Fibroblast of skin of right biceps (primary cell): ENCODE measurements around the gene NLRP13.

Experiments
- DNase-seq: peaks from one replicate; pipeline ENCODE4 v3.0.0-alpha.2; 2013

The NLRP13 gene

DNA sequence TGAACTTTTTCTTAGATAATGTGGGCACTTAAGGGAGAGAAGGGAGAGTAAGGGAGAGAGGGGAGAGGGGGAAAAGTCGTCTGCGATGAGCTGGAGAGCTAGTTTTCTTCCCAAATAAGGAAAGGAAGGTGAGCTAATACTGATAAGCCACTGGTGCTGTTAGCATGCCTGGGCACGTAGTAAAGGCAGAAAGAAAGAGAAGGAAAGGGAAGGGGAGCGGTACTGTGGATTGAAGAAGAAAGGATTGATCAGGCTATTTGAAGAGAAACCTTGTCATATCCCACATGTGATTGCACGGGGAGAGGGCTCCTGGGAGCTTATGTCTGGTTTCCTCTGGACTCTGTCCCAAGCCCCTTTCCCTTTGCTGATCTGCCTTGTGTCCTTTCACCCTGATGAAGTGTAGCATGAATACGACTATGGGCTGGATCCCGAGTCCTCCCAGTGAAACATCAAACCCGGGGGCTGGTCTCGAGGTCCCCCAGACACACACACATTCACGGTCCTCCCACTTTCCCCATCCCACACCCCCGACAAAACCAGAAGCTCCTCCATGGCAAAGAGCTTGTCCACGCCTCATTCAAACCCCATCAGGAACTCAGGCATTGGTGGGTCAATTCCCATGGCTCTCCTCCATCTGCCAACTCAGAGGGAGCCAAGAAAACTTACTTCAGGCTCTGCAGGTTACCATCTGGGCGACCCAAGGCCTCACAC lies 30.6 kb downstream of the NLRP13 start:
- DNase-seq = no peak

DNA sequence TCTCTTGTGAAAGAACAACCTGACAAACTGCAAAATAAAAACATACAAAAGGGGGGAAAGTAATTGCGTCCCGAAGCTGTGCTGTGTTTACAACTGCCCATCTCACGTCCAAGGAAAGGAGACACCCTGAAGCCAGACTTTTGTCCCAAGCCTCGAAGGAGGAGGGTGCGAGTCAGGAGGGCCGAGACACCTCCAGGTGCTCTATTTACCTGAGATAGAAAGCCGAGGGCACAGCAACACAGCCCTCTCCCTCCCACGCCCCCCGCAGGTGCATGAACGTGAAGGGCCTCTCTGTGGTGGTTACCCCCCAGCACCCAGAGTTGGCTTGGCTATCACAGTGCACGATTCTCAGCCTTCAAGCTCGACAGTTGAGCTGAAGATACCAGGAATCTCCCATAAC lies 33.2 kb downstream of the NLRP13 start:
- no peak for DNase-seq

DNA sequence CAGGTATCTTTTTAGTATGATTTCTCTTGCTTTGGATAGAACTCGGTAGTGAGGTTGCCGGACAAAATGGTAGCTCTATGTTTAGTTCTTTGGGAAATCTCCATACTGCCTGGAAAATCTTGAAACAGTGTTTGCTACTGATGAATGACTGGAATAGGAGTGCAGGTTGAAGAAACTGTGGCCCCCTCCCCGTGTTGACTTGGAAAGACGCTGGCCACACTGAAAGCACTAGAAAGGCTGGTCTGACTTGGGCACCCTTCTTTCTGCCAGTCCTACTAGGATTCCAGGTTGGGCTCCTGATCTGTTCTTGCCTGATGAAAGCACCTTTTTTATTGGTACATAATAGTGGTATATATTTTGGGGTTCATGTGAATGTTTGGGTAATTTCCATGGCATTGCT lies 49.5 kb downstream of the NLRP13 start:
- DNase-seq = no peak

DNA sequence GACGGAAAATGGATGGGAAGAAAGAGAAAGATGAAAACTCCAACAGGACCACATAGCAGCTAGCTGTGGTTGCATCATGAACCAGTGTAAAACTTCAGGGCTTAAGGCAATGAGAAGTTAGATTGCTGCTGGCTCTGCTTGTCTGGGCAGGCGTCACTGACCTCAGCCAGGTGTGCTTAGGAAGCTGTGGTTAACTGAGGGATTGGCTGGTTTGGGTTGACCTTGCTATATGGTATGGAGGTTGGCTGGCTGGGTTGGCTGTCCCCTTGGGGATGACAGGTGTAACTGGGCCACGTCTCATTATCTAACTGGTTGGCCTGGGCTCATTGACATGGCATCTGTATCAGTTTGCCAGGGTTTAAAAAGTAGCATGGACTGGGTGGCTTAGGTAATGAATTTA lies 54.9 kb downstream of the NLRP13 start:
- DNase-seq = no peak

DNA sequence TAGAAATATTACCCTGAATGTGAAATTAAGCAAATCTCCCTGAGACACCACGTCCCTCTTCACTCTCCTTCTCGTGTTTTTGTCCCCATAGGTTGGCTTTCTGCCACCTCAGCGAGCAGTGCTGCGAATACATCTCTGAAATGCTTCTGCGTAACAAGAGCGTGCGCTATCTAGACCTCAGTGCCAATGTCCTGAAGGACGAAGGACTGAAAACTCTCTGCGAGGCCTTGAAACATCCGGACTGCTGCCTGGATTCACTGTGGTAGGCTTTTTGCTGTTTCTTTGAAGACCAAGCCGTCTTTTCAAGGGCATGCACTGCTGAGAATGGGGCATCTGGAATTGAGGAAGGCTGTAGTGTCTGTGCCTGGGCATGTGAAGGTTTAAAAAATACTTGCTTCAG lies 61.4 kb downstream of the NLRP13 start:
- no peak for DNase-seq

DNA sequence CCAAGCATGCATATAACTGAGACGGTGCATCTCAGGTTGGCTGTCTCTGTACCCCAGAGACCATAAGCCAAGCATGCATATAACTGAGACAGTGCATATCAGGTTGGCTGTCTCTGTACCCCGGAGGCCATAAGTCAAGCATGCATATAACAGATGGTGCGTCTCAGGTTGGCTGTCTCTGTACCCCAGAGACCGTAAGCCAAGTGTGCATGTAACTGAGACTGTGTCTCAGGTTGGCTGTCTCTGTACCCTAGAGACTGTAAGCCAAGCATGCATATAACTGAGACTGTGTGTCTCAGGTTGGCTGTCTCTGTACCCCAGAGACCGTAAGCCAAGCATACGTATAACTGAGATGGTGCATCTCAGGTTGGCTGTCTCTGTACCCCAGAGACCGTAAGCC lies 65.0 kb downstream of the NLRP13 start:
- DNase-seq = no peak

DNA sequence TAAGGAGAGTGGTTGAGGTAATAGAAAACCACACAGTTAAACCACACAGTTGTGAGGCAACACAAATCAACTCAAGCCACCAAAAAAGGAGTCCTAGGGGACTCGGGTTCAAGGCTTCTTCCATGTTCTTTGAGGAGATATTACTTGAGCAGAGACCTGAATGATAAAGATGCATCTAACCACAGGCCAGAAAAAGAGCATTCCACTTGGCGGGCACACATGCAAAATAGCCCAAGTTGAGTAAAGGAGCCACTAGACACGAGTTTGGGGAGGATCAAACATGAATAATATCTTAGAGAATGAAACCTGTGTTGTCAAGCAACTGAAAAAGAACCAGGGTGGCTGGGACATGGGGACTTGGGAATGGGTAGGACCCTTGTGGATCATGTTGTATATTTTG lies 65.6 kb downstream of the NLRP13 start:
- DNase-seq = no peak

DNA sequence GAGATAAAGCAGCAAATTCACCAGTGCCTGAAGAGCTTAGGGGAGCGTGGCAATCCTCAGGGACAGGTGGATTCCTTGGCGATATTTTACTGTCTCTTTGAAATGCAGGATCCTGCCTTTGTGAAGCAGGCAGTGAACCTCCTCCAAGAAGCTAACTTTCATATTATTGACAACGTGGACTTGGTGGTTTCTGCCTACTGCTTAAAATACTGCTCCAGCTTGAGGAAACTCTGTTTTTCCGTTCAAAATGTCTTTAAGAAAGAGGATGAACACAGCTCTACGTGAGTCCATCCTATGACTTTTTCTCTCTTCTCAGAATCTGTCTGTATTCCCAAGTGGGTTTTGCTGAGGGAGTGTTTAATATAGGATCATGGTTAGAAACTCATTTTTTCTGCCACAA lies 73.2 kb downstream of the NLRP13 start:
- DNase-seq = no peak

DNA sequence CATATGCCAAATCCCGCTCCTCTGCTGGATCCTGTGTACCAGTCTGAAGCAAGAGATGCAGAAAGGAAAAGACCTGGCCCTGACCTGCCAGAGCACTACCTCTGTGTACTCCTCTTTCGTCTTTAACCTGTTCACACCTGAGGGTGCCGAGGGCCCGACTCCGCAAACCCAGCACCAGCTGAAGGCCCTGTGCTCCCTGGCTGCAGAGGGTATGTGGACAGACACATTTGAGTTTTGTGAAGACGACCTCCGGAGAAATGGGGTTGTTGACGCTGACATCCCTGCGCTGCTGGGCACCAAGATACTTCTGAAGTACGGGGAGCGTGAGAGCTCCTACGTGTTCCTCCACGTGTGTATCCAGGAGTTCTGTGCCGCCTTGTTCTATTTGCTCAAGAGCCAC lies 73.7 kb downstream of the NLRP13 start:
- DNase-seq = no peak

DNA sequence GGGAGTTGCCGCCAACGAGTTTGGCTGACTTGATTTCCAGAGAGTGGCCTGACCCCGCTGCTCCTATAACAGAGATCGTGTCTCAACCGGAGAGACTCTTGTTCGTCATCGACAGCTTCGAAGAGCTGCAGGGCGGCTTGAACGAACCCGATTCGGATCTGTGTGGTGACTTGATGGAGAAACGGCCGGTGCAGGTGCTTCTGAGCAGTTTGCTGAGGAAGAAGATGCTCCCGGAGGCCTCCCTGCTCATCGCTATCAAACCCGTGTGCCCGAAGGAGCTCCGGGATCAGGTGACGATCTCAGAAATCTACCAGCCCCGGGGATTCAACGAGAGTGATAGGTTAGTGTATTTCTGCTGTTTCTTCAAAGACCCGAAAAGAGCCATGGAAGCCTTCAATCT lies 74.2 kb downstream of the NLRP13 start:
- DNase-seq = no peak

DNA sequence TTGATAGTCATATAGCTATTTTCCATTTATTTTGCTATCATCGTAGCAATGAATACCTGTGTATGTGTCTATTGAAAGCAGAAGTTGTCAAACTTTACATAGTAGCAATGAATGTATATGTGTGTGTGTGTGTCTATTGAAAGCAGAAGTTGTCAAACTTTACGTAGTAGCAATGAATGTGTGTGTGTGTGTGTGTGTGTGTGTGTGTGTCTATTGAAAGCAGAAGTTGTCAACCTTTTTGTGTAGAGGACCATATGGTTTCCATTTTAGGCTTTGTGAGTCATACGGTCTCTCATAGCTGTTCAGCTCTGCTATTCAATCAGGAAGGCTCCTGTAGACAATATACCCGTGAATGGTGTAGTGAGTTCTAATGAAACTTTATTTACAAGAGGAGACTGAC lies 75.0 kb downstream of the NLRP13 start:
- no peak for DNase-seq

DNA sequence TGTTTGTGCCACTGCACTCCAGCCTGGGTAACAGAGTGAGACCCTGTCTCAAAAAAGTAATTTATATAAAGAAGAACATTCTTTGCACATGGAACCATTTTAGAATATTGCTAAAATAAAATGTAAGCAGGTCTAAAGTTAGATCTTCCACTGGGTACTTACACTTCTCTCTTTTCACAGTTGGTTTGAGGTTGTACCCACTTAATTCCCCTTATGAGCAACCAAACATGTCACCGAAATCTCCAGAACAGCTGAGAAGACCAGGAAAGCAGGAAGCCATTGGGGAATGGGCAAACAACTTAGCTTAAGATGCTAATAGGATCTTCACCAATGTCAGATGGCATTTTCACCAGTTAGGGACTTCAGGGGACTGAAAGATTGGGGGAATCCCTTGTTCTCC lies 77.0 kb downstream of the NLRP13 start:
- DNase-seq = no peak
